ENCODE measurements around the gene SLFN12L. TPM values are rescaled to one million over a fixed set of nuclear protein-coding genes. Genes with fewer than 3 reads are reported as not detected.

SLFN12L gene
- total RNA-seq, 6 experiments from 2014 or later, result 0.32 to 2.6 (median 0.69) TPM; not detected in 1

- 25% methylated on average over 11 of the region's 12 CpGs for WGBS (ENCODE audit: insufficient coverage, low coverage, low lambda C conversion rate, missing lambda C conversion rate)
- ATAC-seq (no peak), DNase-seq (no peak)
- Histone ChIP-seq H3K9me3 (no peaks in the 10 kb centered on the region), H3K4me3 (no peak overlapping the region), H3K36me3 (no peaks in the 10 kb centered on the region), H3K27me3 (peaks cover 7 to 29% of the 10 kb centered on the region in 2 donors), H3K27ac (no peak overlapping the region), H3K4me1 (no peaks in the 10 kb centered on the region)
- intact Hi-C loops (cut with DNase I), result no loop called here
- TF ChIP-seq CTCF (IDR thresholded peaks at IDR 0.05), result no peak
- TF ChIP-seq POLR2A (IDR thresholded peaks at IDR 0.05), result no peak
Measured at GRCh38 chr17:35498448-35499178, 38.9 kb downstream of the SLFN12L start.

- Histone ChIP-seq H3K4me3 (no peak overlapping the region), H3K27me3 (peaks cover 8 to 29% of the 10 kb centered on the region in 2 donors), H3K36me3 (no peaks in the 10 kb centered on the region), H3K27ac (no peak overlapping the region), H3K4me1 (no peaks in the 10 kb centered on the region), H3K9me3 (no peaks in the 10 kb centered on the region)
- ATAC-seq (no peak), DNase-seq (no peak)
- 14% methylated on average over 26 of the region's 30 CpGs for WGBS (ENCODE audit: insufficient coverage, low coverage, low lambda C conversion rate, missing lambda C conversion rate)
- TF ChIP-seq POLR2A (IDR thresholded peaks at IDR 0.05), result no peak
- TF ChIP-seq CTCF (IDR thresholded peaks at IDR 0.05), result no peak
- intact Hi-C loops (cut with DNase I), result no loop called here
Measured at GRCh38 chr17:35496451-35497290, 40.8 kb downstream of the SLFN12L start.

DNA sequence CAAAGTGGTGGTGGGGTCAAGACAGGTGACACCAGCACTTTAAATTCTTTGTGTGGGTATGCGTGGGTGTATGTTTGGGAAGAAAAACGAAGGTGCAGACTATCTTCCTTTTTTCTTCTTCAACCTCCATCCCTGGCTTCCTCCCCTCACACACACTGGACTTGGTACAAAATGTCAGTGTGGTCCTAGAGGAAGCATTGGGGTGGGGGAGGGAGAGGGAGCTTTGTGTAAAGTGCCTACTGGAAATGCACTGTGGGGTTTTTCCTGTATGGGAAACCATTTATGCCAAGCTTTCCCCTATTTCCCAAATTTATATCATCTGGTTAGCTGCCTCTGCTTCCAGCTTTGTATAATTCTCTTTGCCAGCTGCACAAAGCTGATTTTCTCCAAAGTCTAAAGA lies 44.4 kb downstream of the SLFN12L start:
- WGBS (ENCODE audit: insufficient coverage, low coverage, low lambda C conversion rate, missing lambda C conversion rate), result 12% methylated on average over 2 of the region's 2 CpGs
- no peak overlapping the region for H3K4me3 ChIP-seq
- ATAC-seq (no peak), DNase-seq (no peak)
- TF ChIP-seq POLR2A (IDR thresholded peaks at IDR 0.05), result no peak
- TF ChIP-seq CTCF (IDR thresholded peaks at IDR 0.05), result no peak
- peaks cover 13 to 49% of the 10 kb centered on the region in 2 donors for H3K27me3 ChIP-seq
- no peak overlapping the region for H3K27ac ChIP-seq
- no peaks in the 10 kb centered on the region for H3K4me1 ChIP-seq
- H3K36me3 ChIP-seq, result no peaks in the 10 kb centered on the region
- intact Hi-C loops (cut with DNase I), result no loop called here
- H3K9me3 ChIP-seq, result no peaks in the 10 kb centered on the region

DNA sequence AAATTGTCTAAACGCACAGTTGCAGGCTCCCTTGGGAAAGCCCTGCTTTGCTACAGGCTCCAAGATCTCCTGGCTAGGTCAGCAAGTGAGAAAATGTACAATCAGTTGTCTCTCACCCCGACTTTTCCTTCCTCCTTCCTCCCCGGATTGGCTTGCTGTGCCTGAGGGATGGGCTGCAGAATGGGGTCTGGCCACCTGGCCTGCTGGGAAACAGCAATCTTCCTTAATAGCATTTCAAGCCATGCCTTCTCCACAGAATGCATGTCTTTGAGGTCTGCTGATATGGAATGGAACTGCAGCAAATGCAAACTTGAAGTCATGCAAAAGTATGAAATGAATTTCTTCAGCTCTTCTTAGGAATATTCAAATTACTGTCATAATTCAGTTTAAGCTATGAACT lies 46.1 kb downstream of the SLFN12L start:
- Histone ChIP-seq H3K27ac (no peak overlapping the region), H3K4me3 (no peak overlapping the region), H3K27me3 (peaks cover 9 to 50% of the 10 kb centered on the region in 2 donors), H3K9me3 (no peaks in the 10 kb centered on the region), H3K36me3 (no peaks in the 10 kb centered on the region), H3K4me1 (peaks cover 0 to 9% (median 0%) of the 10 kb centered on the region in 4 donors)
- WGBS (ENCODE audit: insufficient coverage, low coverage, low lambda C conversion rate, missing lambda C conversion rate), result 13% methylated on average over 3 of the region's 3 CpGs
- intact Hi-C loops (cut with DNase I), result no loop called here
- ATAC-seq, result no peak
- no peak for DNase-seq
- TF ChIP-seq POLR2A (IDR thresholded peaks at IDR 0.05) (no peak), CTCF (IDR thresholded peaks at IDR 0.05) (no peak)
